Erythroblast (primary cell): Measurements from ENCODE around the gene BCL2.

Experiments used
- GATA1 ChIP-seq: IDR thresholded peaks from 2 replicates; pipeline ENCODE4 v1.6.1; 2011; ENCODE audit warnings: low read depth, mild to moderate bottlenecking, control low read depth, low read length, moderate library complexity
- POLR2A ChIP-seq: IDR thresholded peaks from 2 replicates; pipeline ENCODE4 v1.6.1; 2011; ENCODE audit warnings: mild to moderate bottlenecking, low read length

- TF ChIP-seq POLR2A (no peak), GATA1 (no peak)
These were observed 159.2 kb downstream of the BCL2 start for GRCh38 chr18:63160172-63160995.
